Spleen (tissue), 11 donors: ENCODE data around the gene KLHL40. TPM values are rescaled to one million over a fixed set of nuclear protein-coding genes. Genes with fewer than 3 reads are reported as not detected.

Experiments
- DNase-seq: peaks from one replicate; pipeline ENCODE4 v3.0.0-alpha.2; 2020
- H3K27ac ChIP-seq, 8 donors: fragments of 200-600 bp; sonication (generic) in 7 of 8; 1 replicate in 4 of 8; 2 replicates in 4 of 8; pipeline versions ENCODE4 v1.5.0 to v1.8.0; 2016 to 2021; ENCODE audit warnings: inconsistent platforms in 4 of 8, mild to moderate bottlenecking in 4 of 8, moderate library complexity in 1 of 8
- H3K27me3 ChIP-seq, 7 donors: fragments of 200-600 bp; sonication (generic) in 6 of 7; replicated peaks in 1 of 7; 1 replicate in 4 of 7; 2 replicates in 3 of 7; pipeline versions ENCODE4 v1.5.0 to v1.8.0; 2016 to 2021; ENCODE audit warnings: inconsistent platforms in 3 of 7, mild to moderate bottlenecking in 1 of 7
- H3K36me3 ChIP-seq, 6 donors: fragments of 200-600 bp; sonication (generic) in 5 of 6; 1 replicate in 4 of 6; 2 replicates in 2 of 6; pipeline versions ENCODE4 v1.5.0 to v1.8.0; 2016 to 2021; ENCODE audit warnings: inconsistent platforms in 2 of 6
- H3K4me1 ChIP-seq, 6 donors: fragments of 200-600 bp; sonication (generic) in 5 of 6; 1 replicate in 3 of 6; 2 replicates in 3 of 6; pipeline versions ENCODE4 v1.5.0 to v1.8.0; 2016 to 2021; ENCODE audit warnings: inconsistent platforms in 3 of 6
- H3K4me3 ChIP-seq, 8 donors: fragments of 200-600 bp; sonication (generic) in 7 of 8; 1 replicate in 4 of 8; 2 replicates in 4 of 8; pipeline versions ENCODE4 v1.5.0 to v1.8.0; 2016 to 2021; ENCODE audit warnings: inconsistent platforms in 4 of 8, mild to moderate bottlenecking in 4 of 8, moderate library complexity in 2 of 8
- H3K9me3 ChIP-seq, 8 donors: fragments of 200-600 bp; sonication (generic) in 7 of 8; 1 replicate in 4 of 8; 2 replicates in 4 of 8; pipeline versions ENCODE4 v1.5.0 to v1.8.0; 2016 to 2021; ENCODE audit warnings: inconsistent platforms in 4 of 8
- CTCF ChIP-seq, 11 experiments: fragments of 200-600 bp in 7 of 11; fragments of 450-650 bp in 4 of 11; sonication (generic) in 4 of 11; IDR thresholded peaks in 8 of 11; conservative IDR thresholded peaks in 3 of 11; 1 replicate in 7 of 11; 2 replicates in 4 of 11; pipeline versions ENCODE4 v1.4.0 to v1.8.0; 2016 to 2021; ENCODE audit warnings: antibody characterized with exemption in 11 of 11, inconsistent platforms in 4 of 11, mild to moderate bottlenecking in 1 of 11
- POLR2A ChIP-seq, 3 donors: fragments of 450-650 bp; IDR thresholded peaks; one replicate each; pipeline ENCODE4 v1.5.1; 2017; ENCODE audit warnings: antibody characterized with exemption in 3 of 3, mild to moderate bottlenecking in 1 of 3
- POLR2AphosphoS5 ChIP-seq, 3 donors: sonication (generic); formaldehyde crosslinking; IDR thresholded peaks; one replicate each; pipeline ENCODE4 v1.5.1; 2017; ENCODE audit warnings: antibody characterized with exemption in 3 of 3
- WGBS, 5 donors: extraction: QIAGEN DNeasy Blood & Tissue Kit in 3 of 5; methylation state at CpG; one replicate each; pipeline versions ENCODE4 v1.1.5 to v1.1.7; 2013 to 2018; 5-methylcytosine and 5-hydroxymethylcytosine counted together
- intact Hi-C: fragments of 100-400 bp; cut with DNase I; formaldehyde crosslinking; loops from one replicate; pipeline ENCODE4 v1.15.0; 2023; ENCODE audit warnings: low total_unique reads
- polyA plus RNA-seq, 3 donors: library from polyadenylated mRNA; stranded (reverse); fragments of 200-250 nt; gene quantifications; one replicate each; pipeline ENCODE4 v1.2.1, GENCODE V29; 2013
- total RNA-seq, 7 donors: library from RNA; depleted of rRNA in 3 of 7; stranded (reverse); fragments of >200 nt in 3 of 7; fragmentation: NEBNext Ultra II Directional in 4 of 7; extraction: Animal tissue kit (Norgen Biotek cat#: 25700) in 4 of 7; gene quantifications; one replicate each; pipeline versions ENCODE4 v1.1.0 to v1.2.1, GENCODE V29; 2016 to 2021
- donor health status: healthy with polysubstance abuse.
- donor health status: DM: no; HTN: no; CAD: no; lungs with moderate emphysema.
- donor health status: DM: no; HTN: no; CAD: no.
- donor health status: Bipolar disorder and iron deficiency.
- donor health status: healthy.
- donor health status: DM: no; HTN: no; CAD: no.
- donor health status: DM: yes; HTN: yes; CAD: no.

The KLHL40 gene
- total and polyA plus RNA-seq, 10 donors: 0.03 to 0.17 TPM; not detected in 8

GRCh38 chr3:42729404-42730145, 44.2 kb downstream of the KLHL40 start:
- Histone ChIP-seq H3K27ac (no peak overlapping the region), H3K9me3 (no peaks in the 10 kb centered on the region), H3K27me3 (no peaks in the 10 kb centered on the region), H3K4me1 (no peaks in the 10 kb centered on the region), H3K36me3 (no peaks in the 10 kb centered on the region), H3K4me3 (no peak overlapping the region)
- DNase-seq: no peak
- 89 to 93% (median 90%) methylated on average over 6 of the region's 6 CpGs for WGBS, 5 donors
- TF ChIP-seq POLR2A (IDR thresholded peaks at IDR 0.05): no peak
- no peak for TF ChIP-seq POLR2AphosphoS5 (IDR thresholded peaks at IDR 0.05)
- TF ChIP-seq CTCF (IDR thresholded peaks at IDR 0.05 in 8 of 11, conservative IDR thresholded peaks at IDR 0.05 in 3 of 11): no peak
- intact Hi-C loops: no loop called here

GRCh38 chr3:42730294-42730693, 45.0 kb downstream of the KLHL40 start:
- H3K4me3 ChIP-seq: no peak overlapping the region
- TF ChIP-seq CTCF (IDR thresholded peaks at IDR 0.05 in 8 of 11, conservative IDR thresholded peaks at IDR 0.05 in 3 of 11): no peak
- TF ChIP-seq POLR2A (IDR thresholded peaks at IDR 0.05): no peak
- TF ChIP-seq POLR2AphosphoS5 (IDR thresholded peaks at IDR 0.05): no peak
- intact Hi-C loops: no loop called here
- H3K36me3 ChIP-seq: no peaks in the 10 kb centered on the region
- no peaks in the 10 kb centered on the region for H3K27me3 ChIP-seq
- H3K27ac ChIP-seq: no peak overlapping the region
- no peaks in the 10 kb centered on the region for H3K4me1 ChIP-seq
- H3K9me3 ChIP-seq: no peaks in the 10 kb centered on the region
- WGBS, 5 donors: 82 to 95% (median 89%) methylated on average over 7 to 11 of the region's 11 CpGs
- no peak for DNase-seq

- WGBS, 5 donors: 68 to 100% (median 89%) methylated on average over 2 to 3 of the region's 3 CpGs
- no peak for DNase-seq
- Histone ChIP-seq H3K9me3 (no peaks in the 10 kb centered on the region), H3K4me1 (no peaks in the 10 kb centered on the region), H3K27ac (no peak overlapping the region), H3K27me3 (no peaks in the 10 kb centered on the region), H3K36me3 (no peaks in the 10 kb centered on the region), H3K4me3 (no peak overlapping the region)
- TF ChIP-seq POLR2A (IDR thresholded peaks at IDR 0.05) (no peak), CTCF (IDR thresholded peaks at IDR 0.05 in 8 of 11, conservative IDR thresholded peaks at IDR 0.05 in 3 of 11) (no peak), POLR2AphosphoS5 (IDR thresholded peaks at IDR 0.05) (no peak)
- intact Hi-C loops: no loop called here
These were observed 45.5 kb downstream of the KLHL40 start for GRCh38 chr3:42730706-42731420.

- Histone ChIP-seq H3K27me3 (no peaks in the 10 kb centered on the region), H3K4me1 (no peaks in the 10 kb centered on the region), H3K9me3 (no peaks in the 10 kb centered on the region), H3K36me3 (no peaks in the 10 kb centered on the region), H3K27ac (no peak overlapping the region), H3K4me3 (no peak overlapping the region)
- WGBS, 5 donors: 75 to 84% (median 78%) methylated on average over 4 to 6 of the region's 6 CpGs
- no peak for DNase-seq
- TF ChIP-seq CTCF (IDR thresholded peaks at IDR 0.05 in 8 of 11, conservative IDR thresholded peaks at IDR 0.05 in 3 of 11) (no peak), POLR2AphosphoS5 (IDR thresholded peaks at IDR 0.05) (no peak), POLR2A (IDR thresholded peaks at IDR 0.05) (no peak)
- intact Hi-C loops: no loop called here
These were observed 46.3 kb downstream of the KLHL40 start for GRCh38 chr3:42731476-42732195.
